ENCODE results near the gene SNRPD2.

DNA sequence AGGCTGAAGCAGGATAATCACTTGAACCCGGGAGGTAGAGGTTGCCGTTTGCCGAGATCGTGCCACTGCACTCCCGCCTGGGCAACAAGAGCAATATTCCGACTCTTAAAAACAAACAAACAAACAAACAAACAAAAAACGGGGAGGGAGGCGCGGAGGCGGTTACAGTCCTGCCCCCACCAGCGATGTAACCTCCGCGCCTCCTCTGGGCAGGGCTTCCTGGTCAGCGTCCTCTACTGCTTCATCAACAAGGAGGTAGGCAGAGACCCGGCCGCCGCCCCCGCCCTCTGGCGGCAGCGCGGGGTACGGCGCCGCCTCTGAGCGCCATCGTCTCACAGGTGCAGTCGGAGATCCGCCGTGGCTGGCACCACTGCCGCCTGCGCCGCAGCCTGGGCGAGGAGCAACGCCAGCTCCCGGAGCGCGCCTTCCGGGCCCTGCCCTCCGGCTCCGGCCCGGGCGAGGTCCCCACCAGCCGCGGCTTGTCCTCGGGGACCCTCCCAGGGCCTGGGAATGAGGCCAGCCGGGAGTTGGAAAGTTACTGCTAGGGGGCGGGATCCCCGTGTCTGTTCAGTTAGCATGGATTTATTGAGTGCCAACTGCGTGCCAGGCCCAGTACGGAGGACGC lies 10.2 kb downstream of the SNRPD2 start:
- TF ChIP-seq EZH2 (IDR thresholded peaks at IDR 0.05; ENCODE audit: borderline replicate concordance, low read length) (no peak), CTCF (IDR thresholded peaks at IDR 0.05; ENCODE audit: low read length) (peak; percentile 82)

Data from OCI-LY1 (cell line).